Uterus (tissue), 4 donors: ENCODE results near the gene KCNH8. TPM values are rescaled to one million over a fixed set of nuclear protein-coding genes. Genes with fewer than 3 reads are reported as not detected.
"Not testable (repeated sequence)": the region's sequence is repeated elsewhere in the genome, so short reads cannot be mapped to it uniquely, and the experiment has no call there.

Experiments
- DNase-seq, 2 donors: peaks; one replicate each; pipeline ENCODE4 v3.0.0-alpha.2; 2019 to 2020
- H3K27ac ChIP-seq, 2 donors: fragments of 200-600 bp; sonication (generic); 1 replicate in 1 of 2; 2 replicates in 1 of 2; pipeline ENCODE4 v1.5.1; 2016 to 2018
- H3K27me3 ChIP-seq, 2 donors: fragments of 200-600 bp; sonication (generic); one replicate each; pipeline ENCODE4 v1.5.1; 2018 to 2019; ENCODE audit warnings: control low read depth in 1 of 2
- H3K36me3 ChIP-seq, 2 donors: fragments of 200-600 bp; sonication (generic); one replicate each; pipeline ENCODE4 v1.5.1; 2019; ENCODE audit warnings: control low read depth in 1 of 2
- H3K4me1 ChIP-seq, 2 donors: fragments of 200-600 bp; sonication (generic); one replicate each; pipeline ENCODE4 v1.5.1; 2018 to 2019; ENCODE audit warnings: control low read depth in 1 of 2
- H3K4me3 ChIP-seq, 2 donors: fragments of 200-600 bp; sonication (generic); 1 replicate in 1 of 2; 2 replicates in 1 of 2; pipeline ENCODE4 v1.5.1; 2018 to 2019; ENCODE audit warnings: mild to moderate bottlenecking in 1 of 2
- H3K9me3 ChIP-seq, 2 donors: fragments of 200-600 bp; sonication (generic); one replicate each; pipeline ENCODE4 v1.5.1; 2019; ENCODE audit warnings: control low read depth in 1 of 2
- POLR2A ChIP-seq, 2 donors: fragments of 450-650 bp; IDR thresholded peaks; one replicate each; pipeline ENCODE4 v1.6.1; 2016; ENCODE audit warnings: antibody characterized with exemption in 2 of 2, mild to moderate bottlenecking in 1 of 2, moderate library complexity in 1 of 2
- intact Hi-C: fragments of 100-400 bp; cut with DNase I; formaldehyde crosslinking; loops from one replicate; pipeline ENCODE4 v1.15.1; 2023; ENCODE audit warnings: low total_unique reads
- total RNA-seq, 4 donors: library from RNA; depleted of rRNA in 3 of 4; stranded (reverse); fragments of >200 nt in 3 of 4; gene quantifications; one replicate each; pipeline versions ENCODE4 v1.1.0 to v1.2.4, GENCODE V29; 2014 to 2023
- TF ChIP-seq, protein P1 (sequence below), 4 experiments: fragments of 200-600 bp in 2 of 4; fragments of 450-650 bp in 2 of 4; sonication (generic) in 2 of 4; IDR thresholded peaks; one replicate each; pipeline ENCODE4 v1.5.1; 2016 to 2019; ENCODE audit warnings: antibody characterized with exemption in 4 of 4, mild to moderate bottlenecking in 2 of 4, moderate library complexity in 1 of 4
- donor health status: DM: yes; HTN: yes; CAD: no.

Gene KCNH8
- 1 to 10 TPM in 1 of 4 donors, under 1 TPM in 2, not detected in 1; 0.26 to 1.5 (median 0.49) TPM for total RNA-seq

DNA sequence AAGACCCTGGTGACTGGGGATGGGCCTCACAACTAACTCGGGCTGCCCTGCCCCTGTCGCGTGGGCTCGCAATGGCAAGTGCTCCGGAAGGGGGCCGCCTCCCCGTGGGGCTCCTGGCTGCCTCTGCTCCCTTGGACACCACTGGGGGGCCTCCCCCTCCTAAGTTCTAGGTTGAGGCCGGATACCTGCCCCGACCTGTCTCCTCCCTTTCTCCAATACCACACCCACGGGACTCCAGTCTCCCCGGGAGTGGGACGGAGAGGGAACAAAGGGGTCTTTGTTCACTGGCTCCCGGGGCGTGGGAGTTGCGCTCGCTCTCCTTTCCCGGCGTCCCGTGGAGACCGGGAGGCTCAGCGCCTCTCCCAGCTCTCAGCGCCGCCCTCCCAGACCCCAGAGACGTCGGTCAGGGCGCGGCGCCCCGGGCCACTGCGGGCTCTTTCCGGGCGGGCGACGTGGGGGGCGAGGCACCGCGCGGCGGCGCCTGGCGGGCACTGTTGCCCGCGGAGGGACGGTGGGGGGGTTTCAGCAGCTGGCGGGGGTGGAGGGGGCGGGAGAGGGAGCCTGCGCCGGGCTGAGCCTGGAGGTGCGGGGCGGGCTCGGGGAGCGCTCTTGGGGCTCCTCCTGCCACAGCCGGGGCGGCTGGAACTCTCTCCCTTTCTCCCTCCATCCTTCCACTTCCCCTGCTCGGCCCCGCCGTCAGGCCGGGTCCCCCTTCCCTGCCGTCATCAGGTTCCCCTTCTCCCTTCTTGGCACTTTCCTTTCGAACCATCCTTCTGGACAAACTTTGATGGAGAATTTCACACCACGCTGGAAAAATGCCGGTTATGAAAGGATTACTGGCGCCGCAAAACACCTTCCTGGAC, at the start of gene KCNH8:
Gene KCNH8 (plus strand): TSS at position 606 of the 863 bp plus-strand sequence. CDS start 210 bp downstream, at position 816.
- no peak for TF ChIP-seq POLR2A (IDR thresholded peaks at IDR 0.05)
- Histone ChIP-seq H3K9me3 (no peaks in the 10 kb centered on the region), H3K27me3 (no peaks in the 10 kb centered on the region), H3K4me3 (peak within 1 kb of the TSS; percentile 39 to 57), H3K4me1 (no peaks in the 10 kb centered on the region), H3K36me3 (no peaks in the 10 kb centered on the region), H3K27ac (peak within 1 kb of the TSS in 1 of 2 donors; percentile 38)
- intact Hi-C loops = no loop called here
- DNase-seq = peak in 1 of 2 donors; percentile 14

DNA sequence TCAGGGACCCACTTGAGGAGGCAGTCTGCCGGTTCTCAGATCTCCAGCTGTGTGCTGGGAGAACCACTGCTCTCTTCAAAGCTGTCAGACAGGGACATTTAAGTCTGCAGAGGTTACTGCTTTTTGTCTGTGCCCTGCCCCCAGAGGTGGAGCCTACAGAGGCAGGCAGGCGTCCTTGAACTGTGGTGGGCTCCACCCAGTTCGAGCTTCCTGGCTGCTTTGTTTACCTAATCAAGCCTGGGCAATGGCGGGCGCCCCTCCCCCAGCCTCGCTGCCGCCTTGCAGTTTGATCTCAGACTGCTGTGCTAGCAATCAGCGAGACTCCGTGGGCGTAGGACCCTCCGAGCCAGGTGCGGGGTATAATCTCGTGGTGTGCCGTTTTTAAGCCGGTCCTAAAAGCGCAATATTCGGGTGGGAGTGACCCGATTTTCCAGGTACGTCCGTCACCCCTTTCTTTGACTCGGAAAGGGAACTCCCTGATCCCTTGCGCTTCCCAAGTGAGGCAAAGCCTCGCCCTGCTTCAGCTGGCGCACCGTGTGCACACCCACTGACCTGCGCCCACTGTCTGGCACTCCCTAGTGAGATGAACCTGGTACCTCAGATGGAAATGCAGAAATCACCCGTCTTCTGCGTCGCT, 45.5 kb upstream of the KCNH8 start:
- H3K4me1 ChIP-seq, H3K27ac ChIP-seq, H3K4me3 ChIP-seq, H3K9me3 ChIP-seq, H3K36me3 ChIP-seq, intact Hi-C loops, DNase-seq, H3K27me3 ChIP-seq: not testable (repeated sequence)

DNA sequence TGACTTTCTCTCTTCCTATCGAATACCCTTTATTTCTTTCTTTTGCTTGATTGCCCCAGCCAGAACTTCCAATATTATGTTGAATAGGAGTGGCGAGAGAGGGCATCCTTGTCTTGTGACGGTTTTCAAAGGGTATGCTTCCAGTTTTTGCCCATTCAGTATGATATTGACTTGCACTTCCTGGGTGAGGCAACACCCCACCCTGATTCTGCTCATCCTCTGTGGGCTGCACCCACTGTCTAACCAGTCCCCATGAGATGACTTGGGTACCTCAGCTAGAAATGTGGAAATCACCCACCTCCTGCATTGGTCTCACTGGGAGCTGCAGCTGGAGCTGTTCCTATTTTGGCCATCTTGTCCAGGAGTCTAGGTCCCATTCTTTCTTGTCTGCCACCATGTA, 44.8 kb upstream of the KCNH8 start:
- TF ChIP-seq, protein P1, sequence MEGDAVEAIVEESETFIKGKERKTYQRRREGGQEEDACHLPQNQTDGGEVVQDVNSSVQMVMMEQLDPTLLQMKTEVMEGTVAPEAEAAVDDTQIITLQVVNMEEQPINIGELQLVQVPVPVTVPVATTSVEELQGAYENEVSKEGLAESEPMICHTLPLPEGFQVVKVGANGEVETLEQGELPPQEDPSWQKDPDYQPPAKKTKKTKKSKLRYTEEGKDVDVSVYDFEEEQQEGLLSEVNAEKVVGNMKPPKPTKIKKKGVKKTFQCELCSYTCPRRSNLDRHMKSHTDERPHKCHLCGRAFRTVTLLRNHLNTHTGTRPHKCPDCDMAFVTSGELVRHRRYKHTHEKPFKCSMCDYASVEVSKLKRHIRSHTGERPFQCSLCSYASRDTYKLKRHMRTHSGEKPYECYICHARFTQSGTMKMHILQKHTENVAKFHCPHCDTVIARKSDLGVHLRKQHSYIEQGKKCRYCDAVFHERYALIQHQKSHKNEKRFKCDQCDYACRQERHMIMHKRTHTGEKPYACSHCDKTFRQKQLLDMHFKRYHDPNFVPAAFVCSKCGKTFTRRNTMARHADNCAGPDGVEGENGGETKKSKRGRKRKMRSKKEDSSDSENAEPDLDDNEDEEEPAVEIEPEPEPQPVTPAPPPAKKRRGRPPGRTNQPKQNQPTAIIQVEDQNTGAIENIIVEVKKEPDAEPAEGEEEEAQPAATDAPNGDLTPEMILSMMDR (IDR thresholded peaks at IDR 0.05) = no peak
- no peak for TF ChIP-seq POLR2A (IDR thresholded peaks at IDR 0.05)
- no peaks in the 10 kb centered on the region for H3K27me3 ChIP-seq
- intact Hi-C loops = no loop called here

DNA sequence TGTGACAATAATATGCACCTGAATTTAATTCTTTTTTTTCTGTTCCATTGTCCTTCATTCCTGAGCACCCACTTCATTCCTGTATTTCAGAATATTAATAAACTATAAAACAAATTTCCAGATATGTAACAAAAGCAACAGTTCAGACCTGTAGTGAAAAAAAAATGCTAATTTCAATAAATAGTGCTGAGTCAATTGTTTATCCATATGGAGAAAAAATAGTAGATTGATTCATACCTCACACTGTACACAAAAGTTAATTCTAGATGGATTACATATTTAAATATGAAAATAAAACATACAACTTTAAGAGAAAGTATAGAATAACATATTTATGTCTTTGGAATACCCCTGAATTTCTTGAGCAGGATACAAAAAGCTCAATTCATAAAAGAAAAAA, 43.9 kb upstream of the KCNH8 start:
- no peak overlapping the region for H3K27ac ChIP-seq
- H3K4me3 ChIP-seq = no peak overlapping the region
- H3K4me1 ChIP-seq = no peaks in the 10 kb centered on the region
- TF ChIP-seq POLR2A (IDR thresholded peaks at IDR 0.05) = no peak
- TF ChIP-seq, protein P1 (IDR thresholded peaks at IDR 0.05) = no peak
- intact Hi-C loops = no loop called here
- no peaks in the 10 kb centered on the region for H3K36me3 ChIP-seq
- DNase-seq = no peak
- no peaks in the 10 kb centered on the region for H3K9me3 ChIP-seq
- no peaks in the 10 kb centered on the region for H3K27me3 ChIP-seq

More for the DNA sequence above, 44.8 kb upstream of the KCNH8 start:
- Histone ChIP-seq H3K27ac (no peak overlapping the region), H3K4me1 (no peaks in the 10 kb centered on the region), H3K4me3 (no peak overlapping the region), H3K36me3 (no peaks in the 10 kb centered on the region), H3K9me3 (no peaks in the 10 kb centered on the region)
- no peak for DNase-seq

DNA sequence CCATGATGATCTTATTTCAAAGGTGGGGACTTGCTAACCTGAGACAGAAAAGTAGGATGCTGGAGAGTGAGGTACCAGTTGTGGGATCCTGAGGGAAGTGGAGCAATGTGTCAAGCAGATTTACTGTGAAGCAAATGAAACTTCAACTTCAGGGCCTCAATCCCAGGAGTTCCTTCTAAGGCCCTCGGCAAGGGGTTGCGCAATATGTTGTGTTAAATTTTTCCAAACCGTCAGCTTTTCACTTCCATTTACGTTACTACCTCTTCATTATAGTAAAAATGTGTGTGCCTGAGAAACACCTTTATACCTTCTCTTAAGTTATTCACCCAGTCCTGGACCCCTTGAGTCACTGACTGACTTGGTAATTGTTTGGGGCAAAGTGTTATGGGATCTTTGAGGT, 42.5 kb upstream of the KCNH8 start:
- TF ChIP-seq, protein P1 (IDR thresholded peaks at IDR 0.05) = no peak
- TF ChIP-seq POLR2A (IDR thresholded peaks at IDR 0.05) = no peak
- Histone ChIP-seq H3K27me3 (no peaks in the 10 kb centered on the region), H3K4me1 (no peaks in the 10 kb centered on the region), H3K27ac (no peak overlapping the region), H3K36me3 (no peaks in the 10 kb centered on the region), H3K4me3 (no peak overlapping the region), H3K9me3 (no peaks in the 10 kb centered on the region)
- intact Hi-C loops = no loop called here
- DNase-seq = no peak

DNA sequence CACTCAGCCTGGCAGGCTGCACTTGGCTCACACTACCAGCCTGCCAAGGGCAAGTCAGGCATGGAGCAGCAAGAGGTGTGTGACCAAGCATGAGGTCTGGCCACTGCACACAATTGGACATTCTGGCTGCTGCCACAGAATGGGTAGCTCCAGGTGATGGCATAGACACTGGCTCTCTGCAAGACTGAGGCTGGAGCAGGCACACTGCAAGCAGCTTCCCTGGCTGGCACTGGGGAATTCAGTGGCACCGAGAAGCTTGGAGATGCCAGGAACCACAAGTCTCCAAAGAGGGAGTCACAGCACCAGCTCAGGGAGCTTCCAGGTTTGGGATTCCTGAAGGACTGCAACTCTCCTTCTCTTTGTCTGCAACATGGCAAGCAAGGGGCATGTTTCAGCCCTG, 42.0 kb upstream of the KCNH8 start:
- no peak for DNase-seq
- H3K9me3 ChIP-seq = no peaks in the 10 kb centered on the region
- intact Hi-C loops = no loop called here
- H3K4me1 ChIP-seq = no peaks in the 10 kb centered on the region
- no peaks in the 10 kb centered on the region for H3K36me3 ChIP-seq
- no peak overlapping the region for H3K27ac ChIP-seq
- no peak overlapping the region for H3K4me3 ChIP-seq
- TF ChIP-seq, protein P1 (IDR thresholded peaks at IDR 0.05) = no peak
- TF ChIP-seq POLR2A (IDR thresholded peaks at IDR 0.05) = no peak
- H3K27me3 ChIP-seq = no peaks in the 10 kb centered on the region
